ENCODE measurements around the gene RPL13A. TPM values are rescaled to one million over a fixed set of nuclear protein-coding genes. Genes with fewer than 3 reads are reported as not detected.
"Not testable (repeated sequence)": the region's sequence is repeated elsewhere in the genome, so short reads cannot be mapped to it uniquely, and the experiment has no call there.

RPL13A gene
- total RNA-seq, 1 donor from 2014 or later, result 2,617 TPM

GRCh38 chr19:49472936-49473335, 14.5 kb upstream of the RPL13A start:
- Mint-ChIP-seq H3K4me3 (ENCODE audit: unreplicated experiment) (no peak overlapping the region), H3K36me3 (ENCODE audit: unreplicated experiment) (peaks cover 6% of the 10 kb centered on the region), H3K9me3 (ENCODE audit: unreplicated experiment) (no peaks in the 10 kb centered on the region), H3K27ac (ENCODE audit: unreplicated experiment) (no peak overlapping the region), H3K4me1 (ENCODE audit: unreplicated experiment) (peaks cover 26% of the 10 kb centered on the region), H3K27me3 (ENCODE audit: unreplicated experiment) (no peaks in the 10 kb centered on the region)
- no peak for DNase-seq (ENCODE audit: extremely low spot score, unreplicated experiment)
- TF ChIP-seq CTCF (IDR thresholded peaks at IDR 0.05), result no peak

- H3K4me3 Mint-ChIP-seq (ENCODE audit: unreplicated experiment), result peak overlapping the region; percentile 80
- DNase-seq (ENCODE audit: extremely low spot score, unreplicated experiment); H3K9me3 Mint-ChIP-seq (ENCODE audit: unreplicated experiment); H3K36me3 Mint-ChIP-seq (ENCODE audit: unreplicated experiment); H3K27ac Mint-ChIP-seq (ENCODE audit: unreplicated experiment); H3K27me3 Mint-ChIP-seq (ENCODE audit: unreplicated experiment): not testable (repeated sequence)
- H3K4me1 Mint-ChIP-seq (ENCODE audit: unreplicated experiment), result peaks cover 26% of the 10 kb centered on the region
Measured at GRCh38 chr19:49473501-49473867, 13.9 kb upstream of the RPL13A start.

DNA sequence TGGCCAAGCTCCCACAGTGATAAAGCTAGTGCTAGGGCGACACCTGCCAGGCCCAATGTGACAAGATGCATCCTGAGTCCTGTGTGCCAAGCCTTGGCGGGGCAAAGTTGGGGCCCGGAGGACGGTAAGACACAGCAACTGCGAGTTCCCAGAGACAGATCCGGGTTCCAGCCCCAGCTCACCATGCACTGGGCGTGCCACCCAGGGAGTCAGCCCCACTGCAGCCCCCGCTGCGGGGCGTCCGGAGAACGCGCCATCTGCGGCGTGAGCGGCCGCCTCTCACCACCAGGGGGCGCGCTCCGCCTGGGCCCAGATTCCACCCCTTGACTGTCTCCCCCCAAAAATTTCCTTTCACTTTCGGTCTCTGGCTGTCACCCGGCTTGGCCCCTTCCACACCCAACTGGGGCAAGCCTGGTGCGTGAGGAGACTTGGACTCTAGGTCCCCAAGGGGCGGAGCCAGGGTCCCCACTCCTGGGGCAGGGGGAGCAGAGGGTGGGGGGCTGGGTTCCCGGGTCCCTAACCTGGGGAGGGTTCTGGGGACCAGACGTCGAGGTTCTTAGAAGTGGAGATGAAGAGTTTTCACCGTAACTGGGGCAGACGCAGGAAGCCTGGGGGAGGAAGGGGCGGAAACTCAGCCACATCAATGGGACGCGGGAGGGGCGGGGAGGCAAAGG, 13.4 kb upstream of the RPL13A start, which contains the start of gene FLT3LG:
Gene FLT3LG (plus strand): TSS at position 348 of the 674 bp plus-strand sequence. CDS start 425 bp downstream, outside the sequence.
- Mint-ChIP-seq H3K36me3 (ENCODE audit: unreplicated experiment) (peaks cover 5% of the 10 kb centered on the region), H3K27ac (ENCODE audit: unreplicated experiment) (peak within 1 kb of the TSS; percentile 86), H3K4me3 (ENCODE audit: unreplicated experiment) (peak within 1 kb of the TSS; percentile 80), H3K9me3 (ENCODE audit: unreplicated experiment) (no peaks in the 10 kb centered on the region), H3K4me1 (ENCODE audit: unreplicated experiment) (peaks cover 24% of the 10 kb centered on the region), H3K27me3 (ENCODE audit: unreplicated experiment) (no peaks in the 10 kb centered on the region)
- peak; percentile 99 for TF ChIP-seq CTCF (IDR thresholded peaks at IDR 0.05)
- peak; percentile 92 for DNase-seq (ENCODE audit: extremely low spot score, unreplicated experiment)

DNA sequence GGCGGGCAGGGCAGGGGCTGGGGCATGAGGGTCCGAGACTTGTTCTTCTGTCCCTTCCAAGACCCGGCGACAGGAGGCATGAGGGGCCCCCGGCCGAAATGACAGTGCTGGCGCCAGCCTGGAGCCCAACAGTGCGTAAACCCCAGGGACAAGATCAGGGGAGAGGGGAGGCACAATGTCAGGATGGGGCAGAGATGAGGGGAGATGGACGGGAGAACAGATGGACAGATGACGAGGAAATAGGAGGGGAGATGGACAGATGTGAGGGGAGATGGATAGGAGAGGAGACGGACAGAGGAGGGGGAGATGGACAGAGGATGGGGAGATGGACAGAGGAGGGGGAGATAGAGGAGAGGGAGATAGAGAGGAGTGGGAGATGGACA, 12.9 kb upstream of the RPL13A start:
- DNase-seq (ENCODE audit: extremely low spot score, unreplicated experiment), result no peak
- H3K27ac Mint-ChIP-seq (ENCODE audit: unreplicated experiment), result peak overlapping the region; percentile 52
- peak overlapping the region; percentile 80 for H3K4me3 Mint-ChIP-seq (ENCODE audit: unreplicated experiment)
- H3K36me3 Mint-ChIP-seq (ENCODE audit: unreplicated experiment), result peaks cover 5% of the 10 kb centered on the region
- no peak for TF ChIP-seq CTCF (IDR thresholded peaks at IDR 0.05)
- H3K9me3 Mint-ChIP-seq (ENCODE audit: unreplicated experiment), result no peaks in the 10 kb centered on the region
- H3K27me3 Mint-ChIP-seq (ENCODE audit: unreplicated experiment), result no peaks in the 10 kb centered on the region
- peaks cover 21% of the 10 kb centered on the region for H3K4me1 Mint-ChIP-seq (ENCODE audit: unreplicated experiment)

DNA sequence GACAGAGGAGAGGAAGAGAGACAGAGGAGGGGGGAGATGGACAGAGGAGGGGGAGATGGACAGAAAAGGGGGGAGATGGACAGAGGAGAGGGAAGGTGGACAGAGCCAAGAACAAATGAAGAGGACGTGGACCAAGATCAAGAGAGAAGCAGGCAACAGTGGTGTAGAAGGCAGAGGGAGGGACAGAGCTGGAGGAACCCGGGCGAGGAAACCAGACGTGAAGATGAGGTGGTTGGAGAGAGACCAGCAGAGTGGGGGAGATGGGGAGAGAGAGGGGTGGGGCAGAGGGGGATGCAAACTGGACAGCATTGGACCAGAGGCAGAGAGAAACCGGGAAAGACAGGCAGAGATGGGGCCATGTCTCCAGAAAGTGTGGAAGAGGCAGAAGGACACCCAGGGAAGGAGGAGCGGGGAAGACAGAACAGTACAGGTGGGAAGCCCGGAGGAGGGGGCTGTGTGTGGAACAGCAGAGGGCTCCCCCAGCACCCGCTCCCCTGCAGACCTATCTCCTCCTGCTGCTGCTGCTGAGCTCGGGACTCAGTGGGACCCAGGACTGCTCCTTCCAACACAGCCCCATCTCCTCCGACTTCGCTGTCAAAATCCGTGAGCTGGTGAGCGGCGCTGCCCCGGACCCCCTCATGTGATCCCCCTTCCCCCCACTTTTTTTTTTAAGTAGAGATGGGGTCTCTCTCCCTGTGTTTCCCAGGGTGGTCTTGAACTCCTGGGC, 12.1 kb upstream of the RPL13A start:
- Mint-ChIP-seq H3K4me1 (ENCODE audit: unreplicated experiment) (peaks cover 21% of the 10 kb centered on the region), H3K9me3 (ENCODE audit: unreplicated experiment) (no peaks in the 10 kb centered on the region), H3K27ac (ENCODE audit: unreplicated experiment) (peak overlapping the region; percentile 6), H3K27me3 (ENCODE audit: unreplicated experiment) (no peaks in the 10 kb centered on the region), H3K4me3 (ENCODE audit: unreplicated experiment) (peak overlapping the region; percentile 80), H3K36me3 (ENCODE audit: unreplicated experiment) (peaks cover 5% of the 10 kb centered on the region)
- TF ChIP-seq CTCF (IDR thresholded peaks at IDR 0.05), result no peak
- no peak for DNase-seq (ENCODE audit: extremely low spot score, unreplicated experiment)
